ENCODE measurements around the gene MAFF.

- TF ChIP-seq POLR2A (IDR thresholded peaks at IDR 0.05; ENCODE audit: low read length) (no peak), GATA1 (IDR thresholded peaks at IDR 0.05; ENCODE audit: low read depth, low read length) (no peak)
These were observed 9.8 kb downstream of the MAFF start for GRCh38 chr22:38211556-38211955.
